HL-60 (cell line): ENCODE measurements around the gene ANXA8L1.
"Not testable (repeated sequence)": the region's sequence is repeated elsewhere in the genome, so short reads cannot be mapped to it uniquely, and the experiment has no call there.

Source experiments
- TF ChIP-seq, protein P1 (sequence below): IDR thresholded peaks from one replicate; pipeline ENCODE4 v1.5.1; 2011; ENCODE audit warnings: low read length, control low read depth, inconsistent platforms; ENCODE audit not compliant: insufficient read depth
- TF ChIP-seq, protein P2 (sequence below): IDR thresholded peaks from 2 replicates; pipeline ENCODE4 v1.6.1; 2012; ENCODE audit warnings: low read depth; ENCODE audit not compliant: insufficient replicate concordance

GRCh38 chr10:46412665-46413064 is 37.1 kb downstream of the ANXA8L1 start:
- TF ChIP-seq, protein P1, sequence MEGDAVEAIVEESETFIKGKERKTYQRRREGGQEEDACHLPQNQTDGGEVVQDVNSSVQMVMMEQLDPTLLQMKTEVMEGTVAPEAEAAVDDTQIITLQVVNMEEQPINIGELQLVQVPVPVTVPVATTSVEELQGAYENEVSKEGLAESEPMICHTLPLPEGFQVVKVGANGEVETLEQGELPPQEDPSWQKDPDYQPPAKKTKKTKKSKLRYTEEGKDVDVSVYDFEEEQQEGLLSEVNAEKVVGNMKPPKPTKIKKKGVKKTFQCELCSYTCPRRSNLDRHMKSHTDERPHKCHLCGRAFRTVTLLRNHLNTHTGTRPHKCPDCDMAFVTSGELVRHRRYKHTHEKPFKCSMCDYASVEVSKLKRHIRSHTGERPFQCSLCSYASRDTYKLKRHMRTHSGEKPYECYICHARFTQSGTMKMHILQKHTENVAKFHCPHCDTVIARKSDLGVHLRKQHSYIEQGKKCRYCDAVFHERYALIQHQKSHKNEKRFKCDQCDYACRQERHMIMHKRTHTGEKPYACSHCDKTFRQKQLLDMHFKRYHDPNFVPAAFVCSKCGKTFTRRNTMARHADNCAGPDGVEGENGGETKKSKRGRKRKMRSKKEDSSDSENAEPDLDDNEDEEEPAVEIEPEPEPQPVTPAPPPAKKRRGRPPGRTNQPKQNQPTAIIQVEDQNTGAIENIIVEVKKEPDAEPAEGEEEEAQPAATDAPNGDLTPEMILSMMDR: not testable (repeated sequence)
- TF ChIP-seq, protein P2, sequence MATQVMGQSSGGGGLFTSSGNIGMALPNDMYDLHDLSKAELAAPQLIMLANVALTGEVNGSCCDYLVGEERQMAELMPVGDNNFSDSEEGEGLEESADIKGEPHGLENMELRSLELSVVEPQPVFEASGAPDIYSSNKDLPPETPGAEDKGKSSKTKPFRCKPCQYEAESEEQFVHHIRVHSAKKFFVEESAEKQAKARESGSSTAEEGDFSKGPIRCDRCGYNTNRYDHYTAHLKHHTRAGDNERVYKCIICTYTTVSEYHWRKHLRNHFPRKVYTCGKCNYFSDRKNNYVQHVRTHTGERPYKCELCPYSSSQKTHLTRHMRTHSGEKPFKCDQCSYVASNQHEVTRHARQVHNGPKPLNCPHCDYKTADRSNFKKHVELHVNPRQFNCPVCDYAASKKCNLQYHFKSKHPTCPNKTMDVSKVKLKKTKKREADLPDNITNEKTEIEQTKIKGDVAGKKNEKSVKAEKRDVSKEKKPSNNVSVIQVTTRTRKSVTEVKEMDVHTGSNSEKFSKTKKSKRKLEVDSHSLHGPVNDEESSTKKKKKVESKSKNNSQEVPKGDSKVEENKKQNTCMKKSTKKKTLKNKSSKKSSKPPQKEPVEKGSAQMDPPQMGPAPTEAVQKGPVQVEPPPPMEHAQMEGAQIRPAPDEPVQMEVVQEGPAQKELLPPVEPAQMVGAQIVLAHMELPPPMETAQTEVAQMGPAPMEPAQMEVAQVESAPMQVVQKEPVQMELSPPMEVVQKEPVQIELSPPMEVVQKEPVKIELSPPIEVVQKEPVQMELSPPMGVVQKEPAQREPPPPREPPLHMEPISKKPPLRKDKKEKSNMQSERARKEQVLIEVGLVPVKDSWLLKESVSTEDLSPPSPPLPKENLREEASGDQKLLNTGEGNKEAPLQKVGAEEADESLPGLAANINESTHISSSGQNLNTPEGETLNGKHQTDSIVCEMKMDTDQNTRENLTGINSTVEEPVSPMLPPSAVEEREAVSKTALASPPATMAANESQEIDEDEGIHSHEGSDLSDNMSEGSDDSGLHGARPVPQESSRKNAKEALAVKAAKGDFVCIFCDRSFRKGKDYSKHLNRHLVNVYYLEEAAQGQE: not testable (repeated sequence)
